H1 (cell line): ENCODE results near the gene SVEP1.

Experiments used
- CTCF ChIP-seq, 3 experiments: IDR thresholded peaks; 1 replicate in 2 of 3; 2 replicates in 1 of 3; pipeline versions ENCODE4 v1.5.1 to v1.6.1; 2011; ENCODE audit warnings: low read length in 3 of 3, mild to moderate bottlenecking in 3 of 3, inconsistent platforms in 2 of 3, low read depth in 1 of 3, moderate library complexity in 1 of 3; ENCODE audit not compliant: insufficient read depth in 1 of 3; ENCODE audit errors: control extremely low read depth in 1 of 3
- EZH2 ChIP-seq: fragments of 200-600 bp; sonication (generic); IDR thresholded peaks from 2 replicates; pipeline ENCODE4 v1.7.1; 2012; ENCODE audit warnings: low read depth, mild to moderate bottlenecking, moderate library complexity, low read length, inconsistent platforms; ENCODE audit not compliant: severe bottlenecking
- HDAC6 ChIP-seq: IDR thresholded peaks from one replicate; pipeline ENCODE4 v1.7.1; 2012; ENCODE audit warnings: low read depth, mild to moderate bottlenecking, inconsistent platforms, low read length, moderate library complexity
- KDM4A ChIP-seq: IDR thresholded peaks from one replicate; pipeline ENCODE4 v1.7.1; 2012; ENCODE audit warnings: low read depth, mild to moderate bottlenecking, moderate library complexity, low read length, inconsistent platforms; ENCODE audit not compliant: severe bottlenecking
- POLR2A ChIP-seq, 2 experiments: IDR thresholded peaks; 1 replicate in 1 of 2; 2 replicates in 1 of 2; pipeline ENCODE4 v1.6.1; 2011; ENCODE audit warnings: low read depth in 2 of 2, low read length in 2 of 2, mild to moderate bottlenecking in 2 of 2; ENCODE audit errors: control extremely low read depth in 1 of 2
- RAD21 ChIP-seq, 2 experiments: IDR thresholded peaks in 1 of 2; conservative IDR thresholded peaks in 1 of 2; 2 replicates each; pipeline ENCODE4 v1.6.1; 2011; ENCODE audit warnings: low read depth in 2 of 2, low read length in 2 of 2, improper control_type of control experiment in 1 of 2, inconsistent platforms in 1 of 2, mild to moderate bottlenecking in 1 of 2, moderate library complexity in 1 of 2
- TBP ChIP-seq: IDR thresholded peaks from 2 replicates; pipeline ENCODE4 v1.6.1; 2011; ENCODE audit warnings: low read depth, low read length, improper control_type of control experiment
- YY1 ChIP-seq: IDR thresholded peaks from 2 replicates; pipeline ENCODE4 v1.6.1; 2011; ENCODE audit warnings: low read depth, mild to moderate bottlenecking, low read length

DNA sequence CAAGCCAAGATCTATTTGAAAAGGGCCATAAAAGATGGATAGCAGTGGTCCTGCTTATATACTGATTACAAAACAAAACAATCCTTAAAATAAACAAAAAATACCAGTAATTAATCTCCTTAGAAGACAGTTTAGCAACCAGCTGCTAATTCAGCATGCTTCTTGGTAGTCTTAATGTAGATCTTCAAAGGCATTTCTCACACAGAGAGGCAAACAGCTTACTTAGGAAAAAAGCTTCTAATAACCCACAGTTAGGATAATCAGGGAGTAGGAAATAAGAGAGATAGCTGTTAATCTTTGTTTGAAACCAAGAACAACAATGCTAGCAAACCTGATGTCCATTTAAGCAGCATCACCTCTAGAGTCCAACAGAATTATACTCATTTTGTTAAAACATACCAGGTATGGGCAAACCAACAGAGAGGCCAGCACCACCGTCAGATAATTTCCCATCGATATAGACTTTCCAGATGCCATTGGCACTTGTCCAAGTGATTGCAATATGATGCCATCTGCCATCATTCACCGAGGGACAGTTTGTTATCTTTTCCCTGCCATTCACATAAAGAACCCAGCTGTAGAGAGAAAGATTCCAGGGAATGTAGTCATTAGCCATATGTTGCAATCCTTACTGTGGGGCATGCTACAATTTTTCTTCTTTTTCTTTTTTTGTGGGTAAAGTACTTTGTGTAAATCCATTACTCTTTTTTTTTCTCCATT, 136.2 kb downstream of the SVEP1 start:
- TF ChIP-seq HDAC6: no peak
- no peak for TF ChIP-seq YY1
- TF ChIP-seq TBP: no peak
- TF ChIP-seq KDM4A: no peak
- TF ChIP-seq CTCF (IDR thresholded peaks at IDR 0.05; ENCODE audit: control extremely low read depth in 1 of 3, insufficient read depth in 1 of 3, low read depth in 1 of 3, low read length in 3 of 3): no peak
- no peak for TF ChIP-seq POLR2A (IDR thresholded peaks at IDR 0.05; ENCODE audit: control extremely low read depth in 1 of 2, low read depth in 2 of 2, low read length in 2 of 2)
- TF ChIP-seq RAD21 (IDR thresholded peaks at IDR 0.05 in 1 of 2, conservative IDR thresholded peaks at IDR 0.05 in 1 of 2; ENCODE audit: low read depth in 2 of 2, low read length in 2 of 2): no peak
- no peak for TF ChIP-seq EZH2
